HepG2 (cell line): ENCODE data around the gene DCUN1D3. TPM values are rescaled to one million over a fixed set of nuclear protein-coding genes. Genes with fewer than 3 reads are reported as not detected.

Experiments used
- ATAC-seq: fragments of 200-7000 bp; cut with Tn5 transposase; 3 replicates; pipeline ENCODE4 v1.9.1; 2020; ENCODE audit warnings: mild to moderate bottlenecking, moderate library complexity
- BruUV-seq: library from RNA; stranded (reverse); fragments of 400-500 nt; replicated peaks from 2 replicates; lab custom pipeline; 2021; lab: Mats Ljungman, UMichigan
- CTCF ChIA-PET: fragments of 300-600 bp; formaldehyde crosslinking; extraction: SDS; loops from one replicate; lab custom pipeline; 2021; ENCODE audit warnings: low total read pairs, inconsistent platforms, low intra/inter-chr PET ratio; lab: Yijun Ruan, JAX
- POLR2A ChIA-PET: fragments of 350-600 bp; sonication (Branson Sonifier 250); formaldehyde crosslinking; loops from one replicate; lab custom pipeline; 2020; ENCODE audit warnings: antibody characterized with exemption, inconsistent platforms; lab: Yijun Ruan, JAX
- DNase-seq: peaks from one replicate; pipeline ENCODE4 v3.0.0-alpha.2; 2015; ENCODE audit warnings: low spot score
- FAIRE-seq: peaks from 3 replicates; lab custom pipeline; 2011; peaks lifted over from hg19 to GRCh38; lab: Jason Lieb, UNC
- H2AFZ ChIP-seq: one replicate; pipeline ENCODE4 v1.6.1; 2011; ENCODE audit warnings: low read length, inconsistent platforms
- H3K27ac ChIP-seq: fragments of 300-600 bp; 3 replicates; pipeline ENCODE4 v1.8.0; 2011; ENCODE audit warnings: mixed run types, mild to moderate bottlenecking, mixed read lengths, low read length, inconsistent platforms; ENCODE audit not compliant: insufficient read depth; ENCODE audit errors: extremely low read length
- H3K27me3 ChIP-seq, 2 experiments: fragments of 200-600 bp in 1 of 2; 2 replicates in 1 of 2; 3 replicates in 1 of 2; pipeline versions ENCODE4 v1.6.0 to v1.8.0; 2011; ENCODE audit warnings: low read length in 2 of 2, mild to moderate bottlenecking in 2 of 2, moderate library complexity in 2 of 2, inconsistent platforms in 1 of 2; ENCODE audit not compliant: insufficient read depth in 2 of 2, control insufficient read depth in 1 of 2
- H3K36me3 ChIP-seq, 2 experiments: fragments of 200-600 bp in 1 of 2; replicated peaks in 1 of 2; 2 replicates in 1 of 2; 3 replicates in 1 of 2; pipeline versions ENCODE4 v1.5.1 to v1.8.0; 2011; ENCODE audit warnings: low read length in 2 of 2, inconsistent platforms in 1 of 2; ENCODE audit not compliant: insufficient read depth in 2 of 2, control insufficient read depth in 1 of 2
- H3K4me1 ChIP-seq: 2 replicates; pipeline ENCODE4 v1.5.1; 2012; ENCODE audit warnings: low read length, inconsistent platforms; ENCODE audit not compliant: insufficient read depth
- H3K4me2 ChIP-seq: 2 replicates; pipeline ENCODE4 v1.6.0; 2011; ENCODE audit warnings: low read depth, low read length, inconsistent platforms
- H3K4me3 ChIP-seq, 3 experiments: fragments of 200-600 bp in 1 of 3; sonication (generic), shearing (Covaris generic) in 1 of 3; replicated peaks in 1 of 3; 2 replicates each; pipeline ENCODE4 v1.5.1; 2011 to 2016; ENCODE audit warnings: low read length in 3 of 3, inconsistent platforms in 2 of 3, low read depth in 2 of 3, mild to moderate bottlenecking in 2 of 3, control low read depth in 1 of 3, mixed read lengths in 1 of 3; ENCODE audit not compliant: insufficient read depth in 1 of 3
- H3K79me2 ChIP-seq: one replicate; pipeline ENCODE4 v1.6.1; 2011; ENCODE audit warnings: low read length, inconsistent platforms; ENCODE audit not compliant: insufficient read depth
- H3K9ac ChIP-seq: 2 replicates; pipeline ENCODE4 v1.6.0; 2011; ENCODE audit warnings: mild to moderate bottlenecking, low read depth, low read length, inconsistent platforms; ENCODE audit not compliant: insufficient read depth
- H3K9me3 ChIP-seq: 2 replicates; pipeline ENCODE4 v1.5.1; 2012; ENCODE audit warnings: mild to moderate bottlenecking, low read length
- H4K20me1 ChIP-seq: 2 replicates; pipeline ENCODE4 v1.6.0; 2011; ENCODE audit warnings: inconsistent platforms, mild to moderate bottlenecking, low read length, moderate library complexity; ENCODE audit not compliant: insufficient read depth
- ARHGAP35 ChIP-seq: sonication (generic); formaldehyde crosslinking; IDR thresholded peaks from 2 replicates; pipeline ENCODE4 v1.9.0; 2022; ENCODE audit warnings: mild to moderate bottlenecking, inconsistent platforms, moderate library complexity, missing genetic modification reagents, borderline replicate concordance
- CAMTA2 ChIP-seq: sonication (generic); formaldehyde crosslinking; IDR thresholded peaks from 2 replicates; pipeline ENCODE4 v1.4.0; 2020; ENCODE audit warnings: mild to moderate bottlenecking, missing genetic modification reagents, borderline replicate concordance
- DNMT1 ChIP-seq: sonication (generic); formaldehyde crosslinking; IDR thresholded peaks from 2 replicates; pipeline ENCODE4 v1.5.1; 2020; ENCODE audit warnings: mild to moderate bottlenecking, missing genetic modification reagents
- ERF ChIP-seq: IDR thresholded peaks from 2 replicates; pipeline ENCODE4 v1.6.1; 2018; ENCODE audit warnings: missing biosample characterization, missing genetic modification reagents
- HMGXB3 ChIP-seq: sonication (generic); formaldehyde crosslinking; IDR thresholded peaks from 2 replicates; pipeline ENCODE4 v1.4.0; 2020; ENCODE audit warnings: missing genetic modification reagents, borderline replicate concordance
- PRMT3 ChIP-seq: sonication (generic); formaldehyde crosslinking; IDR thresholded peaks from 2 replicates; pipeline ENCODE4 v1.8.1; 2022; ENCODE audit warnings: low read depth, mild to moderate bottlenecking, moderate library complexity, missing genetic modification reagents, borderline replicate concordance
- ZFP41 ChIP-seq: sonication (generic); formaldehyde crosslinking; IDR thresholded peaks from 2 replicates; pipeline ENCODE4 v1.4.0; 2020; ENCODE audit warnings: mild to moderate bottlenecking, missing genetic modification reagents, borderline replicate concordance
- ZKSCAN1 ChIP-seq: fragments of 150-350 bp; IDR thresholded peaks from 2 replicates; pipeline ENCODE4 v1.6.1; 2014; ENCODE audit warnings: low read length
- ZNF782 ChIP-seq: sonication (generic); formaldehyde crosslinking; IDR thresholded peaks from 2 replicates; pipeline ENCODE4 v1.4.0; 2020; ENCODE audit warnings: missing genetic modification reagents, mild to moderate bottlenecking, borderline replicate concordance
- WGBS: methylation state at CpG from one replicate; pipeline ENCODE4 v1.1.6; 2017; ENCODE audit warnings: low lambda C conversion rate; 5-methylcytosine and 5-hydroxymethylcytosine counted together
- in situ Hi-C: cut with HindIII; loops from 2 replicates; pipeline ENCODE4 v1.10.0; 2017; ENCODE audit warnings: low pct_unique_long_range_greater_than_20kb; ENCODE audit not compliant: extremely low pct_ligation_motif_present
- intact Hi-C: fragments of 100-400 bp; cut with micrococcal nuclease; formaldehyde crosslinking; loops from one replicate; pipeline ENCODE4 v1.10.0; 2022; ENCODE audit not compliant: unreplicated experiment
- polyA plus RNA-seq, 8 experiments: library from polyadenylated mRNA; depleted of rRNA in 3 of 8; stranded (reverse) in 7 of 8; unstranded in 1 of 8; fragments of >200 nt; fragmentation: Illumina TruSeq in 4 of 8; extraction: Trizol in 4 of 8; gene quantifications; 2 replicates each; pipeline versions ENCODE4 v1.2.1 to v1.2.3, GENCODE V29; 2011 to 2016; ENCODE audit warnings: low read depth in 4 of 8, missing spikeins in 1 of 8, mixed read lengths in 1 of 8; ENCODE audit not compliant: insufficient read depth in 1 of 8
- total RNA-seq, 5 experiments: library from RNA; depleted of rRNA; stranded (reverse); fragments of >200 nt; fragmentation: Illumina TruSeq; extraction: Trizol; gene quantifications; 2 replicates each; pipeline ENCODE4 v1.2.3, GENCODE V29; 2016; ENCODE audit warnings: low read depth in 1 of 5

Gene DCUN1D3
- total and polyA plus RNA-seq, 2 of the 13 experiments (the other 11 are each of a cell fraction or from before 2014, with no cell fraction given), result 5.0 to 19.3 TPM

GRCh38 chr16:20860361-20860760 lies 39.8 kb downstream of the DCUN1D3 start:
- no peak for FAIRE-seq
- Histone ChIP-seq H3K36me3 (peaks cover 29 to 46% of the 10 kb centered on the region in 2 experiments), H3K9me3 (no peaks in the 10 kb centered on the region), H3K27ac (no peak overlapping the region), H3K27me3 (no peaks in the 10 kb centered on the region), H3K4me2 (no peak overlapping the region), H3K4me3 (no peak overlapping the region), H3K4me1 (peaks cover 7% of the 10 kb centered on the region), H3K79me2 (peaks cover 19% of the 10 kb centered on the region), H4K20me1 (no peaks in the 10 kb centered on the region), H2AFZ (no peak overlapping the region), H3K9ac (no peak overlapping the region)
- CTCF ChIA-PET, result no interaction called here
- in situ Hi-C loops, result no loop called here
- POLR2A ChIA-PET, result no interaction called here
- no peak for DNase-seq
- TF ChIP-seq CAMTA2 (CRISPR knock-in tag), result no peak
- no peak for TF ChIP-seq ARHGAP35 (CRISPR knock-in tag)
- TF ChIP-seq ZNF782 (CRISPR knock-in tag), result no peak
- TF ChIP-seq ZFP41 (CRISPR knock-in tag), result no peak
- no peak for TF ChIP-seq PRMT3 (CRISPR knock-in tag)
- no peak for TF ChIP-seq DNMT1 (CRISPR knock-in tag)
- TF ChIP-seq ZKSCAN1, result no peak
- TF ChIP-seq HMGXB3 (CRISPR knock-in tag), result no peak
- no peak for TF ChIP-seq ERF (CRISPR knock-in tag)
- ATAC-seq, result no peak
- no TSS peak for BruUV-seq
- intact Hi-C loops, result no loop called here
- 94% methylated on average over 4 of the region's 4 CpGs for WGBS
